Endothelial cell of umbilical vein (primary cell): ENCODE results near the gene SMAD7. TPM values are rescaled to one million over a fixed set of nuclear protein-coding genes. Genes with fewer than 3 reads are reported as not detected.
A peak's percentile ranks its signal among the peaks of the same experiment; 100 is the strongest.

Experiments
- BruUV-seq: library from RNA; stranded (reverse); fragments of 400-500 nt; replicated peaks from 2 replicates; lab custom pipeline; 2021; lab: Mats Ljungman, UMichigan
- CTCF ChIA-PET: fragments of 300-600, 350-600 bp; sonication (Branson Sonifier 250); formaldehyde crosslinking; loops from one replicate; lab custom pipeline; 2021; ENCODE audit warnings: antibody characterized with exemption, inconsistent platforms; lab: Charles Lee
- POLR2A ChIA-PET: fragments of 300-600, 350-600 bp; sonication (Branson Sonifier 250); formaldehyde crosslinking; loops from one replicate; lab custom pipeline; 2021; ENCODE audit warnings: antibody characterized with exemption, inconsistent platforms; lab: Charles Lee
- DNase-seq: peaks from one replicate; pipeline ENCODE4 v3.0.0-alpha.2; 2011; ENCODE audit warnings: low read depth, low spot score
- FAIRE-seq: peaks from 2 replicates; lab custom pipeline; 2011; peaks lifted over from hg19 to GRCh38; lab: Jason Lieb, UNC
- H2AFZ ChIP-seq: 2 replicates; pipeline ENCODE4 v1.6.0; 2012; ENCODE audit warnings: low read depth, low read length, control low read depth, inconsistent platforms
- H3K27ac ChIP-seq: 2 replicates; pipeline ENCODE4 v1.5.1; 2011; ENCODE audit warnings: low read depth, mild to moderate bottlenecking, control low read depth, low read length, moderate library complexity; ENCODE audit not compliant: insufficient read depth
- H3K27me3 ChIP-seq, 2 experiments: 2 replicates each; pipeline versions ENCODE4 v1.6.0 to v1.6.1; 2011; ENCODE audit warnings: low read length in 2 of 2, mixed read lengths in 1 of 2; ENCODE audit not compliant: control insufficient read depth in 2 of 2, insufficient read depth in 2 of 2
- H3K36me3 ChIP-seq, 2 experiments: 2 replicates in 1 of 2; 3 replicates in 1 of 2; pipeline ENCODE4 v1.5.1; 2011; ENCODE audit warnings: low read length in 2 of 2, mild to moderate bottlenecking in 1 of 2, moderate library complexity in 1 of 2; ENCODE audit not compliant: control insufficient read depth in 2 of 2, insufficient read depth in 2 of 2; ENCODE audit errors: extremely low read depth in 1 of 2
- H3K4me1 ChIP-seq: 3 replicates; pipeline ENCODE4 v1.5.1; 2011; ENCODE audit warnings: mild to moderate bottlenecking, low read length; ENCODE audit not compliant: control insufficient read depth, insufficient read depth; ENCODE audit errors: extremely low read depth
- H3K4me2 ChIP-seq: 2 replicates; pipeline ENCODE4 v1.6.1; 2011; ENCODE audit warnings: low read length, control low read depth, mixed read lengths; ENCODE audit not compliant: insufficient read depth
- H3K4me3 ChIP-seq, 3 experiments: fragments of 200-600 bp in 1 of 3; sonication (generic), shearing (Covaris generic) in 1 of 3; replicated peaks in 1 of 3; 2 replicates each; pipeline ENCODE4 v1.5.1; 2011 to 2016; ENCODE audit warnings: control low read depth in 3 of 3, low read length in 3 of 3, mild to moderate bottlenecking in 2 of 3, inconsistent platforms in 1 of 3, low read depth in 1 of 3, moderate library complexity in 1 of 3; ENCODE audit not compliant: insufficient read depth in 1 of 3
- H3K79me2 ChIP-seq: 2 replicates; pipeline ENCODE4 v1.6.0; 2012; ENCODE audit warnings: low read length, inconsistent platforms; ENCODE audit not compliant: control insufficient read depth, insufficient read depth
- H3K9ac ChIP-seq: replicated peaks from 2 replicates; pipeline ENCODE3; 2011; ENCODE audit warnings: low read length, control low read depth; ENCODE audit not compliant: insufficient read depth; ENCODE audit errors: extremely low read depth
- H3K9me1 ChIP-seq: replicated peaks from 3 replicates; pipeline ENCODE4 v1.6.0; 2011; ENCODE audit warnings: mild to moderate bottlenecking, low read length; ENCODE audit not compliant: control insufficient read depth, insufficient read depth; ENCODE audit errors: extremely low read depth
- H3K9me3 ChIP-seq: replicated peaks from 2 replicates; pipeline ENCODE4 v1.5.1; 2012; ENCODE audit warnings: low read length, inconsistent platforms; ENCODE audit not compliant: control insufficient read depth, insufficient read depth
- H4K20me1 ChIP-seq: replicated peaks from 2 replicates; pipeline ENCODE3; 2011; ENCODE audit warnings: mild to moderate bottlenecking, low read length; ENCODE audit not compliant: control insufficient read depth, insufficient read depth; ENCODE audit errors: extremely low read depth
- EZH2 ChIP-seq: IDR thresholded peaks from 2 replicates; pipeline ENCODE4 v1.6.1; 2012; ENCODE audit warnings: borderline replicate concordance, low read depth, mild to moderate bottlenecking, moderate library complexity, low read length, inconsistent platforms; ENCODE audit not compliant: severe bottlenecking
- FOS ChIP-seq: IDR thresholded peaks from 2 replicates; pipeline ENCODE4 v1.6.1; 2011; ENCODE audit warnings: mild to moderate bottlenecking, low read length, moderate library complexity, borderline replicate concordance; ENCODE audit not compliant: insufficient read depth
- GATA2 ChIP-seq: IDR thresholded peaks from 2 replicates; pipeline ENCODE4 v1.7.0; 2011; ENCODE audit warnings: low read depth, mild to moderate bottlenecking, moderate library complexity, mixed read lengths, low read length; ENCODE audit not compliant: insufficient read length, insufficient read depth
- JUN ChIP-seq: IDR thresholded peaks from 2 replicates; pipeline ENCODE4 v1.6.1; 2011; ENCODE audit warnings: borderline replicate concordance, low read depth; ENCODE audit not compliant: insufficient read length, insufficient read depth
- MYC ChIP-seq: IDR thresholded peaks from one replicate; pipeline ENCODE4 v1.6.1; 2011; ENCODE audit warnings: mild to moderate bottlenecking, low read depth, low read length
- POLR2A ChIP-seq: IDR thresholded peaks from 2 replicates; pipeline ENCODE4 v1.6.1; 2012; ENCODE audit warnings: low read depth, mild to moderate bottlenecking, control low read depth, low read length
- POLR2AphosphoS5 ChIP-seq: IDR thresholded peaks from 2 replicates; pipeline ENCODE4 v1.6.1; 2012; ENCODE audit warnings: low read depth, mild to moderate bottlenecking, control low read depth, low read length, moderate library complexity; ENCODE audit not compliant: insufficient read depth
- dilution Hi-C: fragments of 300-500 bp; cut with MboI; formaldehyde crosslinking; loops from one replicate; pipeline ENCODE4 v1.15.0; 2019; ENCODE audit warnings: low sequenced_read_pairs; ENCODE audit not compliant: extremely low pct_ligation_motif_present
- intact Hi-C: fragments of 100-400 bp; cut with micrococcal nuclease; formaldehyde crosslinking; loops from one replicate; pipeline ENCODE4 v1.10.0; 2022
- polyA plus RNA-seq, 4 experiments: library from polyadenylated mRNA; depleted of rRNA in 3 of 4; stranded (reverse) in 3 of 4; unstranded in 1 of 4; fragments of >200 nt; gene quantifications; 2 replicates each; pipeline versions ENCODE4 v1.2.1 to v1.2.3, GENCODE V29; 2011 to 2012; ENCODE audit warnings: missing spikeins in 1 of 4
- total RNA-seq: library from RNA; stranded (reverse); gene quantifications from 2 replicates; pipeline ENCODE4 v1.2.3, GENCODE V29; 2021
- TF ChIP-seq, protein P1 (sequence below): IDR thresholded peaks from 2 replicates; pipeline ENCODE4 v1.6.1; 2011; ENCODE audit not compliant: insufficient read depth, insufficient read length
- TF ChIP-seq, protein P2 (sequence below), 2 donors: IDR thresholded peaks; 1 replicate in 1 of 2; 2 replicates in 1 of 2; pipeline ENCODE4 v1.5.1; 2011; ENCODE audit warnings: low read length in 2 of 2, mild to moderate bottlenecking in 2 of 2, moderate library complexity in 2 of 2, control low read depth in 1 of 2, inconsistent platforms in 1 of 2, low read depth in 1 of 2; ENCODE audit not compliant: insufficient read depth in 1 of 2; ENCODE audit errors: extremely low read depth in 1 of 2

The SMAD7 gene
- total and polyA plus RNA-seq, 2 donors (not counting 3 experiments of a cell fraction or from before 2014, with no cell fraction given), result 3.6 to 8.0 TPM

DNA sequence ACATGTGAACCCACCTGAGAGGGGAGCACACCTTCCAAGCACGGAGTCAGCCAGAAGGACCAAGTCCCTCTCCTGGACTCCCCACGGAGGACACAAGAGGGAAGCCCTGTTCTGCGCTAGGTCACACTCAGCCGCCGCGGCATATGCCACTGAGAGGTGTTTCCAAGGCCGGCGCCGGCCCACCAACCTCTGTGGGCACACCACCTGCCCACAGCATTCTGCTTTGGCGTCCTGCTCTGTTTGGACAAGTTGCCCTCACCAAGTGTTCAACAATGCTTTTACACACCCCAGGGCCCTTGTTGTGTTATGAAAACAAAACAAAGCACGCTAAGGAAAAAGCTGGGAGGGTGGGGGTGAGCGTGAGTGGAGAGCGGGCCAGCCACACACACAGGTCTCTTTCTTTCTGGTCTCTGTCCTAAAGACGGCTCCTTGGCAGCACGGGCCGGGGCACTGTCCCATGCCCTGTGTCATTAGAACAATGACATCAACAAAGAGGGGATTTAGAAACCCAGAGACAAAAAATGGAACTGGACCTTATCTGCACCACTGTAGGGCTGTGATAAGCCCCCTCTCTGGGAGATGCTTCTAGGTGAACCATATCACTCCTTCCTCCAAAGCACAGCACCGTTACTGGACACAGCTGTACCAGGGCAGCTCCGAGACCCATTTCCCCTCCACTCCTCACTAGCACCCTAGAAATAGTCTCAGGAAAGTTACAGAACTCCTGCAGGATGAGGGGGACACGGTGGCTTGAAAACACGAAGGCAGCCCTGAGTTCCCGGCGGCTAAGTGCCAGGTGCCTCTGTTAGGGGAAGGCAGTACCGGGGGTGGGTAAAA is 17.0 kb downstream of the SMAD7 start:
- dilution Hi-C loops, result no loop called here
- peak overlapping the region; percentile 67 for H3K27ac ChIP-seq

More for the DNA sequence above, 17.0 kb downstream of the SMAD7 start:
- H2AFZ ChIP-seq, result peak overlapping the region; percentile 35
- no peak overlapping the region for H3K4me3 ChIP-seq
- no peaks in the 10 kb centered on the region for H3K27me3 ChIP-seq
- peak overlapping the region; percentile 70 for H3K4me2 ChIP-seq
- H3K9ac ChIP-seq, result peak overlapping the region; percentile 47
- peak; percentile 44 for FAIRE-seq
- intact Hi-C loops, result no loop called here
- H3K79me2 ChIP-seq, result peaks cover 30% of the 10 kb centered on the region
- ChIA-PET POLR2A (interaction anchor here (1.7 kb wide), 1 partner anchor 32 kb away, joined by 3 read pairs; no protein-coding TSS in a partner anchor), CTCF (interaction anchor here (0.8 to 2.0 kb wide), 8 partner anchors 9 to 305 kb away, joined by 3 to 6 read pairs (median 4); no protein-coding TSS in a partner anchor)
- H3K36me3 ChIP-seq, result no peaks in the 10 kb centered on the region
- TF ChIP-seq, protein P1, sequence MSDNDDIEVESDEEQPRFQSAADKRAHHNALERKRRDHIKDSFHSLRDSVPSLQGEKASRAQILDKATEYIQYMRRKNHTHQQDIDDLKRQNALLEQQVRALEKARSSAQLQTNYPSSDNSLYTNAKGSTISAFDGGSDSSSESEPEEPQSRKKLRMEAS, result no peak
- no peak for TF ChIP-seq MYC
- TF ChIP-seq, protein P2, sequence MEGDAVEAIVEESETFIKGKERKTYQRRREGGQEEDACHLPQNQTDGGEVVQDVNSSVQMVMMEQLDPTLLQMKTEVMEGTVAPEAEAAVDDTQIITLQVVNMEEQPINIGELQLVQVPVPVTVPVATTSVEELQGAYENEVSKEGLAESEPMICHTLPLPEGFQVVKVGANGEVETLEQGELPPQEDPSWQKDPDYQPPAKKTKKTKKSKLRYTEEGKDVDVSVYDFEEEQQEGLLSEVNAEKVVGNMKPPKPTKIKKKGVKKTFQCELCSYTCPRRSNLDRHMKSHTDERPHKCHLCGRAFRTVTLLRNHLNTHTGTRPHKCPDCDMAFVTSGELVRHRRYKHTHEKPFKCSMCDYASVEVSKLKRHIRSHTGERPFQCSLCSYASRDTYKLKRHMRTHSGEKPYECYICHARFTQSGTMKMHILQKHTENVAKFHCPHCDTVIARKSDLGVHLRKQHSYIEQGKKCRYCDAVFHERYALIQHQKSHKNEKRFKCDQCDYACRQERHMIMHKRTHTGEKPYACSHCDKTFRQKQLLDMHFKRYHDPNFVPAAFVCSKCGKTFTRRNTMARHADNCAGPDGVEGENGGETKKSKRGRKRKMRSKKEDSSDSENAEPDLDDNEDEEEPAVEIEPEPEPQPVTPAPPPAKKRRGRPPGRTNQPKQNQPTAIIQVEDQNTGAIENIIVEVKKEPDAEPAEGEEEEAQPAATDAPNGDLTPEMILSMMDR (IDR thresholded peaks at IDR 0.05; ENCODE audit: extremely low read depth in 1 of 2, insufficient read depth in 1 of 2, low read depth in 1 of 2, low read length in 2 of 2), result no peak
- no peak for TF ChIP-seq GATA2
- TF ChIP-seq FOS, result no peak
- no peak for TF ChIP-seq JUN
- no peak for TF ChIP-seq POLR2AphosphoS5
- TF ChIP-seq EZH2, result no peak
- no peak for TF ChIP-seq POLR2A
- BruUV-seq, result no TSS peak
- DNase-seq, result peak; percentile 63
- H3K9me1 ChIP-seq, result no peaks in the 10 kb centered on the region
- peaks cover 67% of the 10 kb centered on the region for H3K4me1 ChIP-seq
- no peaks in the 10 kb centered on the region for H4K20me1 ChIP-seq
- H3K9me3 ChIP-seq, result no peaks in the 10 kb centered on the region
